Occipital lobe (tissue), 2 donors: Measurements from ENCODE around the gene RPS6KA2. TPM values are rescaled to one million over a fixed set of nuclear protein-coding genes. Genes with fewer than 3 reads are reported as not detected.

Experiments used
- DNase-seq: peaks from one replicate; lab custom pipeline; 2025; lab: John Stamatoyannopoulos, UW
- total RNA-seq: library from RNA; depleted of rRNA; stranded (reverse); fragments of >200 nt; gene quantifications from one replicate; pipeline ENCODE4 v1.2.3, GENCODE V29; 2014

Gene RPS6KA2
- total RNA-seq, 1 donor from 2014 or later: 18.4 TPM

DNA sequence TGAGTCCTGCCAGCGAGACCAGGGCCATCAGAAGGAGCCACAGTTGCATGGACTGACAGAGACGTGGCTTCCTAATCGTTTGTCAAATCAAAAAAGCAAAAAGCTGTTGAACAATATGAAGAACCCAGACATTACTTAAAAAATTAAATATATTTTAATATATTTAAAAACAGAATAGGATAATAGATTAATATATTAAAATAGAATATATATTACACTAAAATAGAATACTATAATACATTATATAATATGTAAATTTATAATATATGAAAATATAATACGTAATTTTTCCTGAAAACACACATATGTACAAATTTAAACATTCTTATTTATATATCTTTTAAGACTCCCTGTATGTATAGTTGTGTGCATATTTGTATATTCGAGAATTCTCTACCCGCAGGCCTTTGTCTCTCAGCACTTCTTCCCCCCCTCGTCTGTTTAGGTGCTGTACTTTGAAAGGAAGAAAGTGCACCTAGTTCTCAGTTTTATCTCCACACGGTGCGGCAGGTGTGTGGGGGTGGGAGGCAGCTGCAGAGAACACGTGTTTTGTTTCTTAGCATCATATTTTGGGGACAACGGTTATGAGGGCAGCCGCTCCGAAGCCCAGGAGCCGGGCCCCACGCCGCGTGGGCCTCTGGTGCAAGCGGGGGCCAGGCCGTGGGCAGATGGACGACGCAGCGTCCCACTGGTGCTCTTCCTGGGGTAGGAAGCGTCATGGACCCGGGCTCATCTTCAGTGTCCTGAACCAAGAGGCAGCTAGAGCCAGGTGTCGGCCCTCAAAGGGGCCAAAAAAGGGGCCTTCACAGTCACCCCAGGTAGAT lies 172.1 kb downstream of the RPS6KA2 start:
- DNase-seq: no peak

DNA sequence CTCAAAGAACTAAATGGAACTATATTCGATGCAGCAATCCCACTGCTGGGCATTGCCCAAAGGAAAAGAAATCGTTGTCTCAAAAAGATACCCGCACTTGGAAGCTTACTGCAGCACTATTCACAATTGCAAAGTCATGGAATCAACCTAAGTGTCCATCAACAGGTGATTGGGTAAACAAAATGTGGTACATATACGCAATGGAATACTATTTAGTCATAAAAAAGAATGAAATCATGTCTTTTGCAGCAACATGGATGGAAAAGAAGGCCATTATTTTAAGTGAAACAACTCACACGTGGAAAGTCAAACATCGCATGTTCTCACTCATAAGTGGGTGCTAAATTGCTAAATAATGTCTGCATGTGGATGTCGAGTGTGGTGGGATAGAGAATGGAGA lies 173.4 kb downstream of the RPS6KA2 start:
- no peak for DNase-seq

DNA sequence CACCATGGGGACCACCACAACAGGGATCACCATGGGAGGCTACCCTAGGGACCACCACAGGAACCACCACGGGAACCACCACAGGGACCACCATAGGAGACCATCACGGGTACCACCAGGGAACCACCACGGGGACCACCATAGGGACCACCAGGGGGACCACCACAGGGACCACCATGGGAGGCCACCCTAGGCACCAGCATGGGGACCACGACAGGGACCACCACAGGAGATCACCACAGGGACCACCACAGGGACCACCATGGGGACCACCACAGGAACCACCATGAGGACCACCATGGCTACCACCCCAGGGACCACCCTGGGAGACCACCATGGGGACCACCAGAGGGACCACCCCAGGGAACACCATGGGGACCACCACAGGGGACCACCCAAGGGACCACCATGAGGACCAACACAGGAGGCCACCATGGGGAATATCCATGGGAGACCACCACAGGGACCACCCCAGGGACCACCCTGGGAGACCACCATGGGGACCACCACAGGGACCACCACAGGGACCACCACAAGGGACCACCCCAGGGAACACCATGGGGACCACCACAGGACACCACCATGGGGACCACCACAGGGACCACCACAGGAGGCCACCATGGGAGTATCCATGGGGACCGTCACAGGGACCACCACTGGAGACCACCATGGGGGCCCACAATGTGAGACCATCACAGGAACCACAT lies 176.7 kb downstream of the RPS6KA2 start:
- no peak for DNase-seq

DNA sequence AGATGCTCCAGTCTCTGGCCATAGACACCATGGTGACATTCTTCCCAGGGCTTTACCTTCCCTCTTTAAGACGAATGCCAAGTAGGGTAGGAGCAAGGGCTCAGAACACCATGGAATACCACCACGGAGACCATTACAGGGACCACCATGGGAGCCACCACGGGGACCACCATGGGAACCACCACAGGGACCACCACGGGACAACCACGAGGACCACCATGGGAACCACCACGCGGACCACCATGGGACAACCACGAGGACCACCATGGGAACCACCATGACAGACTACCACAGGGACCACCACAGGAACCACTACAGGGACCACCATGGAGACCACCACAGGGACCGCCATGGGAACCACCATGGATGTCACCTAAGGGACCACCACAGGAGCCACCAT lies 177.4 kb downstream of the RPS6KA2 start:
- DNase-seq: no peak

DNA sequence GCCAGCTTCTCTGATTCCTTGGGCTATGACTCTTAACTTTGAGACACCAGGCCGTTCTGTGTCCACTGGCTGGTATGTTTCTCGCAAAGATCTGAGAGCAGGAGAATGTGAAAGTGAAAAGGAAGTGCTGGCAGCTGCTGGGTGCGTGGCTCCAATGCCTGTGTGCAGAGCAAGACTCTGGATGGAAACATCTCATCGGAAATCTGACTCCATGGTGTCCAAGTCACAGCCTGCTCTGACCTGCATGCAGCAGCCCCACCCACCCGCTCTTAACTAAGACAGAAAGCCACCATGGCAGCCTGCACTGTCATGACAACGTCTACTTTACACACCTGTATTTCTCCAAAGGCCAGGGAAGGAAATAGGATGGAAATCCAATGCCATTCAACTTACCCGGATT lies 178.0 kb downstream of the RPS6KA2 start:
- DNase-seq: no peak

DNA sequence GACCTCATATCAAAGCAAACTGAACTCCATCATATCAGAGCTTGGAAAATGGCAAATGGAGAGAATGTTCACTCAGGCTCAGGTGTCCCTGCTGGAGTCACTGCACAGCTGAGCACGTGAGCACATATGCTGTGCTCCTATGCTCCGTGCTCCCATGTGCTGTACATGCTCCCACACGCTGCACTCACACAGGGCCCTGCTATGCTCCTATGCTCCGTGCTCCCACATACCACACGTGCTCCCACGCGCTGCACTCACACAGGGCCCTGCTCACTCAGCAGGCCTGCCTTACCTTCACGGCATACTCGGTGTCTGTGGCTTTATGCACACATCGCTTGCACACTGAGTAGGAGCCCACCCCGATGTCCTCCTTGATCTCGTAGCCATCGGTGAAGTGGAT lies 178.6 kb downstream of the RPS6KA2 start:
- no peak for DNase-seq

DNA sequence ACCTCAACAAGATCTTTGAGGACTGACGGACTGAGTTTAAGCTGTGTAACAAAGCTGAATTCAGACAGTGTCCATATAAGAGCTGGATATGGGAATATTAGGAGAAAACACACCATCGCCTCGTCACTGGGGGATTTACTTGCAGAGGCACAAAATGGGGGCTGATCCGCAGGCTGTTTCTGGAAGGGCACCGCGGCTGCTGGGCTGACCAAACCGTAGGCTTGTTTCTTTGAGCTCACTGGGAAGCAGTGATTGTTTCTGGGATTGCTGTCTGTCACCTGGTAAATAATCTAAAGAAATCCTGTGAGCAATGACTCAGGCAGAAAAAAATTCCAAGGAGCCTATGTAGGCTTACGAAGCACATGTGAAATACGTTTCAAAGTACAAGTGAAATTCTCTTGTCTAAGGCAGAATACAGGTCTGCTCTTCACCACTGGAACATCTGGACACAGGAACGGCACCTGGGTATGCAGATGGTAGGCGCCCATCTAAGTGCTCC lies 180.4 kb downstream of the RPS6KA2 start:
- no peak for DNase-seq

DNA sequence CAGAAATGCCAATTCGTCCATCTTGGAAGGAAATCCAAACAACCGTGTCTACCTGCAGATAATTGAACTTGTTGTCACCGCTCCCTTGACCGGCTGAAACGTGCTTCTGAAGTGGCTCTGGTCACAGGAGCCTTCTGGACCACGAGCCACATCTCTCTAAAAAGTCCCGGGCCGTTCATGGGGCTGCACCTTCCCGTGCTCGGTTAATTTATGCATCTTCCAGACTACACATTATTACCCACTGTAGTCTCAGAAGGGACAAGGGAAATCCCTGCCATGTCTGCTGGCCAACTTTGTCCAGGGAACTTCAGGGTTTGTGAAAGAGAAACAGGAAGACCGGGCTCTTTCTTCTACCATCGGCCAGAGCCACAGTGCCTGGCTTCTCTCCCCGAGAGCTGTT lies 180.9 kb downstream of the RPS6KA2 start:
- DNase-seq: no peak

DNA sequence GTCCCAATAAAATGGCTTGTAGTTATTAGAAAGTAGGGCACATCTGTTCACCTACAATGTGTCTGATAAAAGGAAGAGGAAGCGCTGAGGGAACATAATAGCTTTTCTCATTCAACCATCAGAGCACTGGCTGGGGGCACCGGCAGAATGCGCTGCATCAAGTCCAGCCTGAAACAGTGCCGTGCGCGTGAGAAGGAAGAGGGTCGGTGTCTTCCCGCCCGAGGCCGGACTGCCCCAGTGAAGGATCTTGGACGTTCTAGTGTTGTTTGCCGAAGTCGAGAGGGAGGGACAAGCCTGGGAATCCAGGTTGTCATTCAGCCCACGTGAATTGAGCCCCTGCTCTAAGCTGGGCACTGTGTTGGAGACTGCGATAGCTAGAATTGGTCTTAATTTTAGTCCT lies 182.6 kb downstream of the RPS6KA2 start:
- DNase-seq: no peak

DNA sequence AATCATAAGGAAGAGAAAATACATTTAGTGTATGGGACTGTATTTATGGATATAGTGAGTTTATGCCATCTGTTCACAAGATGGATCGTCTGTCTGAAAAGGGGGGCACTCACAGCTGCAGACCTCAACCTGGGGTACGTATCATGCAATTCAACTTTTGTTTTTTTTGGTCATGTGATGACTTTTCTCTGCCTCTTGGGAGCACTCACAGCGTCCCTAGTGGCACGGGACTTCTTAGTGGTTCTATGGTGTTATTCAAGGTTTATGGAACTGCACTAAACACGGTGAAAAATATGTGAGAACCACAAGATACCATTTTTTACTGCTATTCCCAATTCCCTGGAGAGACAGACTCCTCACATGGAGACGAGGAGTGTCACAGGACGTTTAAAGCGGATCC lies 183.9 kb downstream of the RPS6KA2 start:
- no peak for DNase-seq

DNA sequence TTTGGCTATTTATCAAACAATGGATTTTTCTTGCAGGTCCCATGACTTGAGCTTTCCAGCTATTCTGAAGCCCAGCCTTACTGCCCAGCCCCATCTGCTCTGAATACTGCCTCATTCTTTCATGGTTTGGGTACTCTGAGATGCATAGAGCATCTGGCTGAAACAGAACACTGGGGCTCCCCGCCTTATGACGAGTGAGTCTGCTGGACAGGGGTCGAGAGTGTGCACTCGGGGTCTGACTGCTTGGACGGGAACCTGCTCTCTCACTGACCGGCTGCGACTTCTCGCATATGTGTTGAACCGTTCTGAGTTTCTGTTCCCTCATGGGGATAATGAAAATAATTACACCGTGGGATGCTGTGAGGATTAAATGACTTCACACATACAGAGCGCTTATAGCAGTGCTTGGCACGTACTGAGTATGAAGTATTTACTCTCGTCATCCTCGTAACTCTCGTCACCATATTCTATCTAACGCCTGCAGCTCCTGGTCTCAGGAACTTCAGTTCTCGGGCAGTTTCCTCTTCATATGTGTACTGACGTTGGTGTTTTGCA lies 184.8 kb downstream of the RPS6KA2 start:
- no peak for DNase-seq

DNA sequence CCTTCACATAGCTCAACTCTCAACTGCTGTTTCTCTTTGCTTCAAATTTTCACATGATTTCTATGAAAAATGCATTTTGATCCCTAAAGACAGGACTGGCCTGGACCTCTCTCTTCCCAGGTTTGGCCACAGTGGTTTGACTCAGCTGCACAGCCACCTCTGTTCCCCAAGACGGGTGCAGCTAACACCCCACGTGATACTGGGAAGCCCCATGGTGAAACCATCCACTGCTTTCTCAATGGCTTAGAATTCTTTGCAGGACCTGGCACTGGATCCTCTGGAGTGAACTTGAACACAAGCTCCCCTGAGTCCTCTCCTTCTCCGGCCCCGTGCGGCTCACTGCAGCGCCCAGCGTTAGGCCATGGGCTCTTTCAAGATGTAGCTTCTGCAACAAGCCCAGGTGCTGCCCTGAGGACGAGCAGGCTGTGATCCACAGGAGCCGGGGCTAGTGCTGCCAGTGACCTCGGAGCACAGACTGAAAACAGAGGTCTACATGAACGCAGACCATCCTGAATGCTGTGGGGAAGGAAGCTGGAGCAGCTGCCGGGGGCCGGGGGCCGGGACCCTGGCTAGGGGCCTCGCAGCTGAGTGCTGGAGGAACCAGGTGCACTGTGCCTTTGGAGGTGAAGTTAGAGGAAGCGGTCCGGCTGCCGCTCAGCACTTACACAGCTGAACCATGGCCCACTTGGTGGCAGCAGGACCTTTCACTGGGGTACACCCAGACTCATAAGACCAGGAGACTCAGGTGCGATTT lies 185.5 kb downstream of the RPS6KA2 start:
- DNase-seq: no peak

DNA sequence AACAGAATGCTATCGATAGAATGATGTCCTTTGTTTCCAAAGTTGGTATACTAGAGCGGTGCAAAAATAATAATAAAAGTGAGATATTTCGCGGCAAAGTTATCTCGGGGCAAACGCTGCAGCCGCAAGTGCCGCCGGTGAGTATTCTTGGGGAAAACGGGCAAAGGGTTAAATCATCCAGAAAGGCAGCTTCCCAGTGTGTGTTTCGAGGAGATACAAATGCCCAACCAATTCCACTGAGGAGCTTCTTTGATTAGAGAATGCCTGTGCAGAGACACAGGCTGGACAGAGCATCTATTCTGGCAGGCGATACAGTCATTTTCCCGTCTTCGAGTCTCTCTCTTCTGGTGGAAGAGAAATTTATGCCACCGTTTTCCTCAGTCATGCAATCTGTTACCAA lies 186.3 kb downstream of the RPS6KA2 start:
- no peak for DNase-seq

DNA sequence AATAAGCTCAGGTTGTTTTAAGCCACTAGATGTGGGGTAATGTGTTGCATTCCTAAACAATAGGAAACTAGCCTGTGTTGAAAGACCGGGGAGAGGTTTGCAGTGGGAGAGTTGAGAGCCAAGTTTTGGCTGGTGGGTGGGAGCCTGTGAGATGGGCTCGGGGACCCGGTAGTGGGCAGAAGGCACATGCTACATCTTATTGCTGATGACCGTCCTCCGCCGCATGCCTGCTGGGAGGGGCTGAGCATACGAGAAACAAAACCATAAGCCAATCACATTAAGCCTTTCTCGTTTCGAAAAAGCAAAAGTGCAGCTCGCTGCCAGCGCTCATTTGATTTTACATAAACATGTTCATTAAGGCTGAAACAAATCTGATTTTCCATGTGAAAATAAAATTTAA lies 186.9 kb downstream of the RPS6KA2 start:
- DNase-seq: no peak

DNA sequence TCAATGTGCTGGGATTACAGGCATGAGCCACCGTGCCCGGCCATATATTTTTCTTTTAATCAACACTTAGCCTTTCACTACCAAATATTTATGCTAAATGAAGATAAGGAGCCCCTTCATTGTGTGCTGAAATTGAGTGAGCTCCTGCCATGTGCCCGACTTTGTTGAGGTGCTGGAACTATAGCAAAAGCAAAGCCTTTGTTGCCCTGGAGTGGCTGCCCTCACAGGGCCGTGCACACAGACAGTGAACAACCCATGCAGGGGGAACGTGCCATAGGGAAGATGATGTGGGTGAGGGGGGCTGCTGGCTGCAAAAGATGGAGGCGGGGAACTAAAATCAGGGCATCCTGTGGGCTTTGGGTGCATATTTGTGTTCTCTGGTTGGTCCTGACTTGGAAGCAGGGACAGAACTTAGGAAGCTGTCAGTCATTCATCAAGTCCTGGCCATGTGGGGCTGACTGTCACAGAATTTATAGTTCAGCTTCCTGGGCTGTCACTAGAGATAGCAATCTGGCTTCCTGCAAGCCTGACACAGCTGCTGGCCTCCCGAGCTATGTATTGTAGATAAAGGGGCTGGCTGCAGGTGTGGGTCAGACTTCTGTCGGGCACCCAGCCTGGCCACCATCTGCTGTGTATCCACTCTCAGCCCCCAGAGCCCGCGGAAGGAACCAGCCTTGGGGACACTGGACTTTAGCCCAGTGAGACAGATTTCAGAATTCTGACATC lies 187.5 kb downstream of the RPS6KA2 start:
- DNase-seq: no peak

DNA sequence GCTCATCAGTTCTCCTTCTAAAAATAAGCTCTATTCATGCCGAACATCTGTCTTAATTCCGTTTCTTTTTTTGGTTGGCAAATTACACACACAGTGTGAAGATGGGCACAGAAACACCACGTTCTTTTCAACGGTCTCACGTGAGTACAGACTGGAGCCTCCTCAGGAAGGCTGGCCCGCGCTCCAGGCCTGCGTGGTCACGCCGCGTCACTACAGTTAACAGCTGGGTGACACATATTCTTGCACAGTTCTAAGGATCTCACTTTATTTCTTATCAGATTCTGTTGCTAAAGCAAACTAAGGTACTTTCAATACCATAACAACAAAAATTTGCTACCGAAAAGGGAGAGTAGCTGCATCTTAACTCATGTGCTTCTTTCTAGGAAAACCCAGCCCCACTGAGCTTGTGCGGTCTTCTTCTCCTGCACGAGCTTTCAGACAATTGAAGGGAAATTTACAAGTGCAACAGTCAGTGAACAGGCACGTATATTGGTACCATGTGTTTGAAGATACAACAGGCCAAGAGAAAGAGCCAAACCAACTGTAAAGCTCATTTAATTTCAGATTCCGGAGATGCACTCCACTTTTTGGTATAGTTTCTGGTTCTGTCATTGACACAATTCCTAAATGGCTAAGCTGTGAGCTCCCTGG lies 188.7 kb downstream of the RPS6KA2 start:
- no peak for DNase-seq

DNA sequence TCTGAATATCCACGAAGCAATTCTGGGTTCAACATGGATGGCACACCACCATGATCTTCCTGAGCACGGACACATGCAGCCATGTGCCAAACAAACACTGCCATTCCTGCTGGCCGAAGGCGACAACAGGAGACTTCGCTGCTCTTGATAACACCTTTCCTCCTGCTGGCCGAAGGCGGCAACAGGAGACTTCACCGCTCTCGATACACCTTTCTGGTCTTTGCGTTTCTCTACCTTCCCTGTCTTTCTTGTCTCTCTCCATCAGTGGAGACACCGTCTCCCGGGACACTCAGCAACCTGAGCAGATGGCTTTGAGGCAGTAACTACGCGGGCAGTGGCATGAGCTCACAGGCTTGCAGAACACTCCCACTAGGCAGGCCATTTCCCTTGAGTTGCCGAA lies 189.4 kb downstream of the RPS6KA2 start:
- no peak for DNase-seq

DNA sequence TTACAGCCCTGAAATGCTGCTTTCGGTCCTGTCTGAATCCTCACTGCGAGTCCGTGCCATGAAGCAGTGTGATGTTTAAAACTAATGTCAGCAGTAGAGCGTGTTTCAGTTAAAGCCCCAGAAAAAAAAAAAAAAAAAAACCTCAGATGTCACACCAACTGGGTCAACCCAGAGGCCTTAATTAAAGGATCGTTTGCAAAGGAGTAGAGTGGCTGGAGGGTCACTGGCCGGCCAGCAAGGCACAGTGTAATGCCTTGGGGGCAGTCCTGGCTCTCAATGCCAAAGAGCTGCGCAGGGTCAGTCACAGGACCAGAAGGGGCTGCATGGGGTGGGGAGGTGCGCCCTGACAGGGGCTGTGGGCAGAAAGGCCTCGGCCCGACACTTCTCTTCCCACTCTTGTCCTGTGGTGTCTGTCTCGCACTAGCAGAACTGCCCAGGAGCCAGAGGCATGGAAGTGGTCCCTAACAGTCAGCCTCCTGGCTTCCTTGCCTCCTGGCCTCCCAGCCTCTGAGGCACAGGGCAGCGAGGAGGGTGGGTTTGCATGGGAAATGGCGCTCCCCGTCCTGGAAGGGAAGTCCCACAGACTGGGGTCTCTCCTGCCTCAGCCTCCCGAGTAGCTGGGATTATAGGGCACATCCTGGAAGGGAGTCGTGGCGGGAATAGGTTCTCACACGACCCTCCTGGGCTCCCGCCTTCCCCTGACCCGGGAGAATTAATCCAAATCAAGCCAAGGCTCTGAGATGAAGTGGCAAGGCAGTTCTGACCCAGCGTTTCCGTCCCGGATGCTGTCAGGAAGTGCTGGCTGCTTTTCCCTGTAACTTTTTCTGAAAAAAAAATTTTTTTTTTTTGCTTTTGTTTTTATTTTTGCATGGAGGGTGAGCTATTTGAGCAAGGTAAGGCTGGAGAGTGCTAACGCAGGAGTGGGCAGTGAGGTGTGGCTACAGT lies 190.6 kb downstream of the RPS6KA2 start:
- no peak for DNase-seq

DNA sequence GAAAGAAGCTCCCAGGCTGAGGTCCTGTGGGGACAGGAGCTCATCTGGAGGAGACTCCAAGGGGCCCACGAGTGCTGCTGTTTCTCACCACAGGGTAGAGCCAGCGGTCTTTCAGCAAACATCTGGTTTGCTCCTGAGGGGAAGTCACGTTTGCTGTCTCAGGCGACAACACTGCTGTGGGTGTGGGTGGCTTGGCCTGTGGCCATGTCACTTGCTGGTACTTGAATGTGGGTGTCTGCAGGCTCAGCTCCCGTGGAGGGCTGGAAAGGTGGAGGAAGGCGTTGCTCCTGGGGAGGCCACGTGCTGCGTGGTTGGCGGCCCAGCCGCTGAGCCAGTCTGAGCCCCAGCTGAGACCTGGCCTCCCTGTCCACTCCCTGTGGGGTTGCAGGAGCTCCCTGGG lies 191.5 kb downstream of the RPS6KA2 start:
- DNase-seq: no peak

DNA sequence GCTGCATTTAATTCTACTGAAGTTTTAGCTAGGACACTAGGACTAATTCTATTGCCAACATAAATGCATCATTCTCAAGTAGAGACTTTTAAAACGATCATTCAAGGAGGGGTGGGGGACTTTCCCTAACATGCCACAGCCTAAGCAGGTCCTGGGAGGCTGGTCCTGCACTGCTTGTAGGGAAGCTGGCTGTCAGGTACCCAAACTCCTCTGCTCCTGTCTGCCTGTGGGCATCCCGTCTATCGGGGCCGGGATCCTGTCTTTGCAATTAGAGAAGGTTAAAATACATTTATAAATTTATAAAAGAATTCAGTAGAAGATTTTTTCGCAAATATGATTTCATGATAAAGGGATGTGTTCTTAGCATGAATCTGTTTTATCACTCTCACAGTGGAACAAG lies 192.7 kb downstream of the RPS6KA2 start:
- no peak for DNase-seq
